Measurements from ENCODE around the gene CC2D2B. TPM values are rescaled to one million over a fixed set of nuclear protein-coding genes. Genes with fewer than 3 reads are reported as not detected.
"Not testable (repeated sequence)": the region's sequence is repeated elsewhere in the genome, so short reads cannot be mapped to it uniquely, and the experiment has no call there.

The CC2D2B gene
- total RNA-seq, 4 donors from 2014 or later: 1.7 to 5.0 (median 2.4) TPM

- Histone ChIP-seq H3K4me1 (peaks cover 0 to 22% (median 3%) of the 10 kb centered on the region in 3 donors), H3K4me3 (no peak overlapping the region), H3K36me3 (no peaks in the 10 kb centered on the region), H3K27ac (peak overlapping the region in 3 of 4 donors; percentile 37 to 56 (median 56)), H3K27me3 (no peaks in the 10 kb centered on the region), H3K9me3 (no peaks in the 10 kb centered on the region)
- TF ChIP-seq CTCF (IDR thresholded peaks at IDR 0.05) (no peak), POLR2AphosphoS5 (IDR thresholded peaks at IDR 0.05) (no peak), EP300 (IDR thresholded peaks at IDR 0.05) (no peak), POLR2A (IDR thresholded peaks at IDR 0.05) (no peak)
- ATAC-seq: no peak
Measured at GRCh38 chr10:95881316-95881715, 26.5 kb upstream of the CC2D2B start.

DNA sequence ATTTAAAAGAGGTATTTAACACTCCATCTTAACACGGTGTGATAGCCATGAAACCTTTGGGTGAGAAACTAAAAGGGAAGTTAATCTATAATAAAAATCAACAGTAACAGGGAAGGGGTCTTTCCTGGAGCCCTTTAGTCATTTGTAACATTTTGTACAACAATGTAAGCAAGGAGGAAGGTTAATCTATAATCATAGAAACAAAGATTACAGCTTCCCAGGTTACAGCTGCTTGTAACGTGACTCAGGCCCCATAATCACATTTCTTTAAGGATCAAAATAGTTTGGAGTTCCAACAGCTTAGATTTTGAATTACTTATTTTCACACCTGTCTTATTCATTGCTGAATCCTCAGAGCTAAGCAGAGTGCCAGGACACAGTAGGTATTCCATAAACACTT, 17.9 kb upstream of the CC2D2B start:
- Histone ChIP-seq H3K4me3 (no peak overlapping the region), H3K4me1 (peaks cover 0 to 6% (median 0%) of the 10 kb centered on the region in 3 donors), H3K9me3 (no peaks in the 10 kb centered on the region), H3K36me3 (peaks cover 0 to 23% of the 10 kb centered on the region in 2 donors), H3K27ac (no peak overlapping the region), H3K27me3 (no peaks in the 10 kb centered on the region)
- ATAC-seq: no peak
- TF ChIP-seq POLR2A (IDR thresholded peaks at IDR 0.05): no peak
- TF ChIP-seq EP300 (IDR thresholded peaks at IDR 0.05): no peak
- TF ChIP-seq POLR2AphosphoS5 (IDR thresholded peaks at IDR 0.05): no peak
- no peak for TF ChIP-seq CTCF (IDR thresholded peaks at IDR 0.05)
- 62 to 75% methylated on average over 2 of the region's 2 CpGs for WGBS, 2 donors (ENCODE audit: low coverage in 1 of 2)

GRCh38 chr10:95896071-95896850, 11.5 kb upstream of the CC2D2B start:
- TF ChIP-seq POLR2A (IDR thresholded peaks at IDR 0.05): no peak
- TF ChIP-seq CTCF (IDR thresholded peaks at IDR 0.05): no peak
- TF ChIP-seq POLR2AphosphoS5 (IDR thresholded peaks at IDR 0.05): no peak
- no peak for TF ChIP-seq EP300 (IDR thresholded peaks at IDR 0.05)
- no peak for ATAC-seq
- peaks cover 0 to 60% of the 10 kb centered on the region in 2 donors for H3K36me3 ChIP-seq
- H3K27ac ChIP-seq: no peak overlapping the region
- H3K4me3 ChIP-seq: no peak overlapping the region
- no peaks in the 10 kb centered on the region for H3K4me1 ChIP-seq
- no peaks in the 10 kb centered on the region for H3K27me3 ChIP-seq
- WGBS, 2 donors (ENCODE audit: low coverage in 1 of 2): 93 to 100% methylated on average over 1 to 4 of the region's 4 CpGs
- no peaks in the 10 kb centered on the region for H3K9me3 ChIP-seq

GRCh38 chr10:95905897-95906580, 1.7 kb upstream of the CC2D2B start:
- Histone ChIP-seq H3K27ac (peak overlapping the region in 1 of 4 donors; percentile 89), H3K36me3 (peaks cover 0 to 31% of the 10 kb centered on the region in 2 donors), H3K4me1 (peaks cover 0 to 11% (median 3%) of the 10 kb centered on the region in 3 donors)
- not testable (repeated sequence) for H3K9me3 ChIP-seq, H3K27me3 ChIP-seq, ATAC-seq, H3K4me3 ChIP-seq
- WGBS, 2 donors (ENCODE audit: low coverage in 1 of 2): 88 to 92% methylated on average over 5 to 8 of the region's 12 CpGs

GRCh38 chr10:95906677-95907455, 909 bp upstream of the CC2D2B start:
- peaks cover 0 to 25% of the 10 kb centered on the region in 2 donors for H3K36me3 ChIP-seq
- H3K4me1 ChIP-seq: peaks cover 0 to 11% (median 3%) of the 10 kb centered on the region in 3 donors
- H3K4me3 ChIP-seq: peak overlapping the region; percentile 58 to 63
- peak; percentile 26 for ATAC-seq
- H3K9me3 ChIP-seq: no peaks in the 10 kb centered on the region
- H3K27me3 ChIP-seq: no peaks in the 10 kb centered on the region
- TF ChIP-seq CTCF (IDR thresholded peaks at IDR 0.05): peak in 1 of 4 experiments; percentile 9
- TF ChIP-seq POLR2AphosphoS5 (IDR thresholded peaks at IDR 0.05): no peak
- no peak for TF ChIP-seq EP300 (IDR thresholded peaks at IDR 0.05)
- TF ChIP-seq POLR2A (IDR thresholded peaks at IDR 0.05): no peak
- peak overlapping the region; percentile 65 to 91 (median 90) for H3K27ac ChIP-seq
- WGBS, 2 donors (ENCODE audit: low coverage in 1 of 2): 4 to 10% methylated on average over 21 to 22 of the region's 22 CpGs

Data from gastroesophageal sphincter (tissue), 4 donors.